Lower leg skin (tissue), 4 donors: ENCODE results near the gene EEFSEC. TPM values are rescaled to one million over a fixed set of nuclear protein-coding genes. Genes with fewer than 3 reads are reported as not detected.

Experiments
- DNase-seq, 2 donors: peaks; one replicate each; pipeline ENCODE4 v3.0.0-alpha.2; 2019; ENCODE audit warnings: low spot score in 2 of 2
- H3K4me3 ChIP-seq: fragments of 200-600 bp; sonication (generic); 2 replicates; pipeline ENCODE4 v1.5.1; 2017; ENCODE audit warnings: mild to moderate bottlenecking, low read depth; ENCODE audit not compliant: poor library complexity, severe bottlenecking
- CTCF ChIP-seq, 3 donors: fragments of 450-650 bp; IDR thresholded peaks; one replicate each; pipeline ENCODE4 v1.5.1; 2016; ENCODE audit warnings: antibody characterized with exemption in 3 of 3, mild to moderate bottlenecking in 3 of 3, moderate library complexity in 2 of 3
- POLR2A ChIP-seq, 2 donors: fragments of 450-650 bp; IDR thresholded peaks; one replicate each; pipeline ENCODE4 v1.6.1; 2016 to 2017; ENCODE audit warnings: antibody characterized with exemption in 2 of 2, mild to moderate bottlenecking in 1 of 2, moderate library complexity in 1 of 2
- WGBS, 2 donors: methylation state at CpG; one replicate each; pipeline ENCODE4 v1.1.5; 2018; 5-methylcytosine and 5-hydroxymethylcytosine counted together
- intact Hi-C: fragments of 100-400 bp; cut with DNase I; formaldehyde crosslinking; loops from one replicate; pipeline ENCODE4 v1.15.0; 2023; ENCODE audit warnings: low total_unique reads
- total RNA-seq, 4 donors: library from RNA; depleted of rRNA; stranded (reverse); fragments of >200 nt; gene quantifications; one replicate each; pipeline ENCODE4 v1.1.0, GENCODE V29; 2016

EEFSEC gene
- total RNA-seq, 4 donors from 2014 or later, result 16.3 to 28.6 (median 16.8) TPM

- 85 to 90% methylated on average over 5 of the region's 5 CpGs for WGBS, 2 donors
- no peak for DNase-seq
- no peak overlapping the region for H3K4me3 ChIP-seq
- intact Hi-C loops, result no loop called here
- TF ChIP-seq CTCF (IDR thresholded peaks at IDR 0.05), result no peak
- no peak for TF ChIP-seq POLR2A (IDR thresholded peaks at IDR 0.05)
Observed at GRCh38 chr3:128366652-128367051, 213.4 kb downstream of the EEFSEC start.

- no peak overlapping the region for H3K4me3 ChIP-seq
- no peak for DNase-seq
- intact Hi-C loops, result no loop called here
- TF ChIP-seq POLR2A (IDR thresholded peaks at IDR 0.05), result no peak
- no peak for TF ChIP-seq CTCF (IDR thresholded peaks at IDR 0.05)
- 91 to 95% methylated on average over 3 to 5 of the region's 5 CpGs for WGBS, 2 donors
Observed at GRCh38 chr3:128367221-128367620, 213.9 kb downstream of the EEFSEC start.

- WGBS, 2 donors, result 94 to 95% methylated on average over 4 of the region's 4 CpGs
- no peak overlapping the region for H3K4me3 ChIP-seq
- TF ChIP-seq POLR2A (IDR thresholded peaks at IDR 0.05) (no peak), CTCF (IDR thresholded peaks at IDR 0.05) (no peak)
- no peak for DNase-seq
- intact Hi-C loops, result no loop called here
Observed at GRCh38 chr3:128367761-128368160, 214.5 kb downstream of the EEFSEC start.

GRCh38 chr3:128368626-128369025, 215.3 kb downstream of the EEFSEC start:
- DNase-seq, result no peak
- intact Hi-C loops, result no loop called here
- no peak overlapping the region for H3K4me3 ChIP-seq
- WGBS, 2 donors, result 82 to 93% methylated on average over 7 of the region's 7 CpGs
- TF ChIP-seq POLR2A (IDR thresholded peaks at IDR 0.05) (no peak), CTCF (IDR thresholded peaks at IDR 0.05) (no peak)

- TF ChIP-seq CTCF (IDR thresholded peaks at IDR 0.05), result no peak
- no peak for TF ChIP-seq POLR2A (IDR thresholded peaks at IDR 0.05)
- no peak overlapping the region for H3K4me3 ChIP-seq
- WGBS, 2 donors, result 72 to 80% methylated on average over 2 of the region's 2 CpGs
- intact Hi-C loops, result no loop called here
- no peak for DNase-seq
Observed at GRCh38 chr3:128369121-128369703, 215.9 kb downstream of the EEFSEC start.
